ENCODE measurements around the gene SNAI1.
"Not testable (repeated sequence)": the region's sequence is repeated elsewhere in the genome, so short reads cannot be mapped to it uniquely, and the experiment has no call there.

SNAI1 gene

GRCh38 chr20:49987015-49987867, 4.5 kb downstream of the SNAI1 start:
- no peak for DNase-seq

GRCh38 chr20:49987868-49988690, 5.3 kb downstream of the SNAI1 start:
- no peak for DNase-seq

GRCh38 chr20:49989234-49990065, 6.7 kb downstream of the SNAI1 start:
- DNase-seq = peak; percentile 82

- DNase-seq = no peak
Measured at GRCh38 chr20:49990271-49990720, 7.5 kb downstream of the SNAI1 start.

GRCh38 chr20:49993301-49993751, 10.5 kb downstream of the SNAI1 start:
- no peak for DNase-seq

- DNase-seq = no peak
Measured at GRCh38 chr20:49995586-49995985, 12.8 kb downstream of the SNAI1 start.

- DNase-seq = not testable (repeated sequence)
Measured at GRCh38 chr20:49998478-49999188, 15.9 kb downstream of the SNAI1 start.

- DNase-seq = no peak
Measured at GRCh38 chr20:49999329-49999728, 16.5 kb downstream of the SNAI1 start.

GRCh38 chr20:50000548-50001222, 17.9 kb downstream of the SNAI1 start:
- DNase-seq = not testable (repeated sequence)

- no peak for DNase-seq
Measured at GRCh38 chr20:50001784-50002311, 19.1 kb downstream of the SNAI1 start.

GRCh38 chr20:50003253-50003656, 20.5 kb downstream of the SNAI1 start:
- no peak for DNase-seq

GRCh38 chr20:50004229-50004628, 21.4 kb downstream of the SNAI1 start:
- DNase-seq = no peak

- no peak for DNase-seq
Measured at GRCh38 chr20:50005471-50005981, 22.7 kb downstream of the SNAI1 start.

- no peak for DNase-seq
Measured at GRCh38 chr20:50007369-50007768, 24.6 kb downstream of the SNAI1 start.

- DNase-seq = no peak
Measured at GRCh38 chr20:50008007-50008406, 25.2 kb downstream of the SNAI1 start.

- DNase-seq = no peak
Measured at GRCh38 chr20:50009521-50010454, 27.0 kb downstream of the SNAI1 start.

- not testable (repeated sequence) for DNase-seq
Measured at GRCh38 chr20:50011597-50011996, 28.8 kb downstream of the SNAI1 start.

- no peak for DNase-seq
Measured at GRCh38 chr20:50012282-50013263, 29.8 kb downstream of the SNAI1 start.

GRCh38 chr20:50013976-50014375, 31.2 kb downstream of the SNAI1 start:
- no peak for DNase-seq

Data from left hindlimb (tissue), 1 donor.